HL-60 (cell line): Measurements from ENCODE around the gene SNAP91.

Experiments used
- CTCF ChIP-seq: IDR thresholded peaks from one replicate; pipeline ENCODE4 v1.5.1; 2011; ENCODE audit warnings: low read length, control low read depth, inconsistent platforms; ENCODE audit not compliant: insufficient read depth
- POLR2AphosphoS5 ChIP-seq: IDR thresholded peaks from 2 replicates; pipeline ENCODE4 v1.6.1; 2012; ENCODE audit warnings: low read depth
- SPI1 ChIP-seq: IDR thresholded peaks from 2 replicates; pipeline ENCODE4 v1.6.1; 2012; ENCODE audit warnings: low read depth, mild to moderate bottlenecking, borderline replicate concordance
- TF ChIP-seq, protein P1 (sequence below): IDR thresholded peaks from 2 replicates; pipeline ENCODE4 v1.6.1; 2012; ENCODE audit warnings: low read depth; ENCODE audit not compliant: insufficient replicate concordance

- TF ChIP-seq CTCF (no peak), POLR2AphosphoS5 (no peak), SPI1 (no peak)
- TF ChIP-seq, protein P1, sequence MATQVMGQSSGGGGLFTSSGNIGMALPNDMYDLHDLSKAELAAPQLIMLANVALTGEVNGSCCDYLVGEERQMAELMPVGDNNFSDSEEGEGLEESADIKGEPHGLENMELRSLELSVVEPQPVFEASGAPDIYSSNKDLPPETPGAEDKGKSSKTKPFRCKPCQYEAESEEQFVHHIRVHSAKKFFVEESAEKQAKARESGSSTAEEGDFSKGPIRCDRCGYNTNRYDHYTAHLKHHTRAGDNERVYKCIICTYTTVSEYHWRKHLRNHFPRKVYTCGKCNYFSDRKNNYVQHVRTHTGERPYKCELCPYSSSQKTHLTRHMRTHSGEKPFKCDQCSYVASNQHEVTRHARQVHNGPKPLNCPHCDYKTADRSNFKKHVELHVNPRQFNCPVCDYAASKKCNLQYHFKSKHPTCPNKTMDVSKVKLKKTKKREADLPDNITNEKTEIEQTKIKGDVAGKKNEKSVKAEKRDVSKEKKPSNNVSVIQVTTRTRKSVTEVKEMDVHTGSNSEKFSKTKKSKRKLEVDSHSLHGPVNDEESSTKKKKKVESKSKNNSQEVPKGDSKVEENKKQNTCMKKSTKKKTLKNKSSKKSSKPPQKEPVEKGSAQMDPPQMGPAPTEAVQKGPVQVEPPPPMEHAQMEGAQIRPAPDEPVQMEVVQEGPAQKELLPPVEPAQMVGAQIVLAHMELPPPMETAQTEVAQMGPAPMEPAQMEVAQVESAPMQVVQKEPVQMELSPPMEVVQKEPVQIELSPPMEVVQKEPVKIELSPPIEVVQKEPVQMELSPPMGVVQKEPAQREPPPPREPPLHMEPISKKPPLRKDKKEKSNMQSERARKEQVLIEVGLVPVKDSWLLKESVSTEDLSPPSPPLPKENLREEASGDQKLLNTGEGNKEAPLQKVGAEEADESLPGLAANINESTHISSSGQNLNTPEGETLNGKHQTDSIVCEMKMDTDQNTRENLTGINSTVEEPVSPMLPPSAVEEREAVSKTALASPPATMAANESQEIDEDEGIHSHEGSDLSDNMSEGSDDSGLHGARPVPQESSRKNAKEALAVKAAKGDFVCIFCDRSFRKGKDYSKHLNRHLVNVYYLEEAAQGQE: no peak
Observed at GRCh38 chr6:83556871-83557270, 152.0 kb downstream of the SNAP91 start.
